B cell (primary cell): ENCODE data around the gene SAMD4B. TPM values are rescaled to one million over a fixed set of nuclear protein-coding genes. Genes with fewer than 3 reads are reported as not detected.

ENCODE experiments used
- ATAC-seq: fragments of 200-7000 bp; cut with Tn5 transposase; one replicate; pipeline ENCODE4 v1.10.0; 2021; ENCODE audit warnings: low read depth, mild to moderate bottlenecking, moderate number of reproducible peaks, moderate library complexity
- CTCF ChIA-PET: fragments of 350-600 bp; sonication (Branson Sonifier 250); formaldehyde crosslinking; loops from one replicate; lab custom pipeline; 2021; ENCODE audit warnings: antibody characterized with exemption, inconsistent platforms; lab: Charles Lee
- POLR2A ChIA-PET: fragments of 350-600 bp; sonication (Branson Sonifier 250); formaldehyde crosslinking; loops from one replicate; lab custom pipeline; 2021; ENCODE audit warnings: antibody characterized with exemption; lab: Charles Lee
- DNase-seq: peaks from one replicate; pipeline ENCODE4 v3.0.0; 2013
- H2AFZ ChIP-seq: 2 replicates; pipeline ENCODE4 v1.6.1; 2012; ENCODE audit warnings: mild to moderate bottlenecking, low read depth, low read length; ENCODE audit not compliant: insufficient read depth, poor library complexity, severe bottlenecking
- H3K27ac ChIP-seq, 2 donors: 1 replicate in 1 of 2; 2 replicates in 1 of 2; pipeline ENCODE4 v1.5.1; 2012 to 2013; ENCODE audit warnings: low read length in 2 of 2, mild to moderate bottlenecking in 2 of 2, moderate library complexity in 1 of 2
- H3K27me3 ChIP-seq, 4 experiments: fragments of 200-600 bp in 1 of 4; sonication (generic) in 1 of 4; replicated peaks in 1 of 4; 1 replicate in 2 of 4; 2 replicates in 2 of 4; pipeline versions ENCODE4 v1.6.1 to v1.7.0; 2013 to 2016; ENCODE audit warnings: low read length in 3 of 4, mild to moderate bottlenecking in 2 of 4, mixed read lengths in 1 of 4, moderate library complexity in 1 of 4; ENCODE audit not compliant: insufficient read depth in 4 of 4, control insufficient read depth in 3 of 4; ENCODE audit errors: control extremely low read depth in 1 of 4
- H3K36me3 ChIP-seq, 2 experiments: replicated peaks in 1 of 2; 1 replicate in 1 of 2; 2 replicates in 1 of 2; pipeline versions ENCODE4 v1.6.1 to v1.7.1; 2013; ENCODE audit warnings: low read length in 1 of 2; ENCODE audit not compliant: insufficient read depth in 2 of 2, control insufficient read depth in 1 of 2; ENCODE audit errors: control extremely low read depth in 1 of 2, extremely low read depth in 1 of 2
- H3K4me1 ChIP-seq, 2 donors: fragments of 200-600 bp in 1 of 2; sonication (generic) in 1 of 2; 1 replicate in 1 of 2; 2 replicates in 1 of 2; pipeline versions ENCODE4 v1.5.1 to v1.6.1; 2013 to 2017; ENCODE audit warnings: low read length in 2 of 2; ENCODE audit not compliant: control insufficient read depth in 2 of 2, insufficient read depth in 2 of 2
- H3K4me2 ChIP-seq: replicated peaks from 2 replicates; pipeline ENCODE3; 2012; ENCODE audit warnings: mild to moderate bottlenecking, low read depth, low read length; ENCODE audit not compliant: poor library complexity, severe bottlenecking
- H3K4me3 ChIP-seq, 5 experiments: fragments of 200-600 bp in 1 of 5; sonication (generic) in 1 of 5; 1 replicate in 3 of 5; 2 replicates in 2 of 5; pipeline versions ENCODE4 v1.5.1 to v1.7.0; 2011 to 2016; ENCODE audit warnings: low read length in 4 of 5, mild to moderate bottlenecking in 4 of 5, low read depth in 2 of 5, control low read depth in 1 of 5, moderate library complexity in 1 of 5; ENCODE audit not compliant: insufficient read depth in 1 of 5; ENCODE audit errors: control extremely low read depth in 1 of 5, extremely low read depth in 1 of 5
- H3K79me2 ChIP-seq: fragments of 200-600 bp; sonication (generic); one replicate; pipeline ENCODE4 v1.6.0; 2016; ENCODE audit warnings: low read length; ENCODE audit not compliant: control insufficient read depth, insufficient read depth
- H3K9ac ChIP-seq: fragments of 200-600 bp; sonication (generic); 2 replicates; pipeline ENCODE4 v1.6.1; 2017; ENCODE audit warnings: mild to moderate bottlenecking, low read length, moderate library complexity
- H3K9me3 ChIP-seq, 3 donors: one replicate each; pipeline versions ENCODE4 v1.6.1 to v1.7.1; 2013; ENCODE audit warnings: low read length in 2 of 3; ENCODE audit not compliant: control insufficient read depth in 2 of 3, insufficient read depth in 1 of 3; ENCODE audit errors: control extremely low read depth in 1 of 3
- H4K20me1 ChIP-seq: 2 replicates; pipeline ENCODE4 v1.6.0; 2012; ENCODE audit warnings: mild to moderate bottlenecking, low read length; ENCODE audit not compliant: insufficient read depth, control insufficient read depth, poor library complexity, severe bottlenecking
- H3K27ac Mint-ChIP-seq: one replicate; pipeline ENCODE4 v1.8.0; 2021; ENCODE audit warnings: mixed read lengths
- H3K27me3 Mint-ChIP-seq: one replicate; pipeline ENCODE4 v1.8.0; 2021; ENCODE audit warnings: mixed read lengths
- H3K4me1 Mint-ChIP-seq: one replicate; pipeline ENCODE4 v1.8.0; 2021; ENCODE audit warnings: mixed read lengths
- H3K4me3 Mint-ChIP-seq: one replicate; pipeline ENCODE4 v1.8.0; 2021; ENCODE audit warnings: mixed read lengths
- H3K9me3 Mint-ChIP-seq: one replicate; pipeline ENCODE4 v1.8.0; 2022; ENCODE audit warnings: mixed read lengths; ENCODE audit not compliant: insufficient read depth
- EZH2 ChIP-seq: IDR thresholded peaks from 2 replicates; pipeline ENCODE4 v1.6.1; 2012; ENCODE audit warnings: borderline replicate concordance, low read depth, mild to moderate bottlenecking, moderate library complexity, low read length; ENCODE audit not compliant: insufficient read depth, poor library complexity, severe bottlenecking
- WGBS: methylation state at CpG from one replicate; pipeline ENCODE4 v1.1.5; 2013; ENCODE audit warnings: missing lambda C conversion rate; ENCODE audit not compliant: insufficient coverage; 5-methylcytosine and 5-hydroxymethylcytosine counted together
- intact Hi-C: fragments of 100-400 bp; cut with micrococcal nuclease; formaldehyde crosslinking; loops from one replicate; pipeline ENCODE4 v1.10.0; 2022
- polyA plus RNA-seq: library from polyadenylated mRNA; depleted of rRNA; stranded (reverse); fragments of >200 nt; gene quantifications from 2 replicates; pipeline ENCODE4 v1.2.3, GENCODE V29; 2012
- total RNA-seq, 2 donors: library from RNA; stranded (reverse); fragments of 120-200 nt in 1 of 2; gene quantifications; 1 replicate in 1 of 2; 2 replicates in 1 of 2; pipeline versions ENCODE4 v1.2.3 to v1.2.4, GENCODE V29; 2013 to 2022
- TF ChIP-seq, protein P1 (sequence below): fragments of 200-600 bp; IDR thresholded peaks from one replicate; pipeline ENCODE4 v1.8.0; 2022; ENCODE audit warnings: antibody characterized with exemption, mild to moderate bottlenecking

The SAMD4B gene
- total and polyA plus RNA-seq, 2 donors (not counting 1 experiment from before 2014, with no cell fraction given), result 87.3 to 90.0 TPM

DNA sequence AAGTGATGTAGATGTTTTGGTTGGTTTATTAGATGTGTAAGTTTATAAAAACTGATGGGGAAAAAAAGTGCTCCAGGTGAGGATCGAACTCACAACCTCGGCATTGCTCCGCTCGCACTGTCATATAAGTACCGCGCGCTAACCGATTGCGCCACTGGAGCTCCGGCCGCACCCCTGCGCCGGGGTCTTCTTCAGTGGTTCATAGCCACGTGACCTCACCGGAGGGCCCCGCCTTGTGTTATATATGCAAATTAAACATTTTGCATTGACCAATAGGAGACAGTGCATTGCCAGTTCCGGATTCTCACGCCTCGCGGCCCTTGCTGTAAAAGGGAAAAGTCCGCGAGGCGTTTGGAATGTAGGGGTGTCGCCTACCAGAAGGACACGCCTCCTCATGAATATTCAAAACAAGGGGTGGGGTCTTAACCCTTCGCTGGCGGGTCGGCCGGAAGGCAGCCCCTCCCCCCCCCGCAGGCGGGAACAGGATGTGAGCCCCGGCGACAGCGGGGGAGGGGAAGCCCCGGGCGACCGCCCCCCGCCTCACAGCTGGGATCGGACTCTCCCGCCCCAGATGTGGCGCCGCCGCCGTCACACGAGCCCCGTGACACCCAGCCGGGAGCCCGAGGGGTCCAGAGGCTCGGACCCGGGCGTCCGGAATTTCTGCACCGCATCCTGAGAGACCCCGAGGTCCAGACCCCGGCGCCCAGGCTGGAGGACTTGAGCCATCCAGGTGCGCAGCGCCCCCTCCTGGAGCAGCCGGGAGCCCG is 70.1 kb downstream of the SAMD4B start, which contains the start of gene PLEKHG2:
Gene PLEKHG2, plus strand, starts transcription at position 570 of the 767 bp plus-strand sequence. CDS start 1,418 bp downstream, outside the sequence.
- H3K27ac Mint-ChIP-seq, result peak within 1 kb of the TSS; percentile 99
- peaks cover 0 to 2% (median 0%) of the 10 kb centered on the region in 3 donors for H3K9me3 ChIP-seq
- H3K9ac ChIP-seq, result peak within 1 kb of the TSS; percentile 99
- peaks cover 49% of the 10 kb centered on the region for H3K4me1 Mint-ChIP-seq
- peaks cover 0 to 21% of the 10 kb centered on the region in 2 experiments for H3K36me3 ChIP-seq
- peak within 1 kb of the TSS; percentile 100 for H3K4me2 ChIP-seq
- no peaks in the 10 kb centered on the region for H3K9me3 Mint-ChIP-seq
- H3K4me1 ChIP-seq, result peaks cover 24 to 40% of the 10 kb centered on the region in 2 donors
- H4K20me1 ChIP-seq, result peaks cover 22% of the 10 kb centered on the region
- H2AFZ ChIP-seq, result peak within 1 kb of the TSS; percentile 72
- WGBS, result 0% methylated on average over 52 of the region's 60 CpGs
- no peaks in the 10 kb centered on the region for H3K27me3 ChIP-seq
- H3K4me3 Mint-ChIP-seq, result peak within 1 kb of the TSS; percentile 94
- H3K79me2 ChIP-seq, result peaks cover 27% of the 10 kb centered on the region
- H3K4me3 ChIP-seq, result peak within 1 kb of the TSS; percentile 74 to 98 (median 92)
- POLR2A ChIA-PET, result interaction anchor here (0.7 to 2.5 kb wide), 8 partner anchors 10 to 290 kb away, joined by 3 to 74 read pairs (median 12); partner anchors contain the start of genes GMFG, MED29, PAF1 and RPS16
- intact Hi-C loops, result loop anchor here (1.0 to 5.0 kb wide), 9 partner anchors 21 to 1365 kb away; partner anchors contain the start of genes EID2B, EIF3K, MAP4K1 and MED29
- DNase-seq (peak; percentile 99), ATAC-seq (peak; percentile 53)
- H3K27ac ChIP-seq, result peak within 1 kb of the TSS; percentile 100
- CTCF ChIA-PET, result interaction anchor here (0.6 to 2.3 kb wide), 20 partner anchors 9 to 293 kb away, joined by 3 to 260 read pairs (median 4); partner anchors contain the start of genes EID2B, MED29, PAF1 and RPS16
- H3K27me3 Mint-ChIP-seq, result no peaks in the 10 kb centered on the region
- TF ChIP-seq, protein P1, sequence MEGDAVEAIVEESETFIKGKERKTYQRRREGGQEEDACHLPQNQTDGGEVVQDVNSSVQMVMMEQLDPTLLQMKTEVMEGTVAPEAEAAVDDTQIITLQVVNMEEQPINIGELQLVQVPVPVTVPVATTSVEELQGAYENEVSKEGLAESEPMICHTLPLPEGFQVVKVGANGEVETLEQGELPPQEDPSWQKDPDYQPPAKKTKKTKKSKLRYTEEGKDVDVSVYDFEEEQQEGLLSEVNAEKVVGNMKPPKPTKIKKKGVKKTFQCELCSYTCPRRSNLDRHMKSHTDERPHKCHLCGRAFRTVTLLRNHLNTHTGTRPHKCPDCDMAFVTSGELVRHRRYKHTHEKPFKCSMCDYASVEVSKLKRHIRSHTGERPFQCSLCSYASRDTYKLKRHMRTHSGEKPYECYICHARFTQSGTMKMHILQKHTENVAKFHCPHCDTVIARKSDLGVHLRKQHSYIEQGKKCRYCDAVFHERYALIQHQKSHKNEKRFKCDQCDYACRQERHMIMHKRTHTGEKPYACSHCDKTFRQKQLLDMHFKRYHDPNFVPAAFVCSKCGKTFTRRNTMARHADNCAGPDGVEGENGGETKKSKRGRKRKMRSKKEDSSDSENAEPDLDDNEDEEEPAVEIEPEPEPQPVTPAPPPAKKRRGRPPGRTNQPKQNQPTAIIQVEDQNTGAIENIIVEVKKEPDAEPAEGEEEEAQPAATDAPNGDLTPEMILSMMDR, result no peak
- no peak for TF ChIP-seq EZH2
